Mucosa of descending colon (tissue), 3 donors: ENCODE measurements around the gene ITGB2. TPM values are rescaled to one million over a fixed set of nuclear protein-coding genes. Genes with fewer than 3 reads are reported as not detected.
A peak's percentile ranks its signal among the peaks of the same experiment; 100 is the strongest.

Experiments used
- ATAC-seq: fragments of 200-7000 bp; cut with Tn5 transposase; one replicate; pipeline ENCODE4 v1.9.1; 2020; ENCODE audit warnings: mild to moderate bottlenecking, moderate library complexity
- DNase-seq, 3 donors: peaks; one replicate each; pipeline ENCODE4 v3.0.0-alpha.2; 2020
- H3K36me3 ChIP-seq: fragments of 200-600 bp; one replicate; pipeline ENCODE4 v1.8.0; 2021; ENCODE audit warnings: low read depth, mild to moderate bottlenecking
- H3K4me1 ChIP-seq: fragments of 200-600 bp; one replicate; pipeline ENCODE4 v1.8.0; 2021; ENCODE audit warnings: low read depth, mild to moderate bottlenecking
- H3K4me3 ChIP-seq: fragments of 200-600 bp; one replicate; pipeline ENCODE4 v1.8.0; 2021; ENCODE audit warnings: mild to moderate bottlenecking
- H3K9me3 ChIP-seq: fragments of 200-600 bp; one replicate; pipeline ENCODE4 v1.8.0; 2021; ENCODE audit warnings: mild to moderate bottlenecking
- intact Hi-C, 2 donors: fragments of 100-400 bp; cut with DNase I in 1 of 2; cut with micrococcal nuclease in 1 of 2; formaldehyde crosslinking; loops; one replicate each; pipeline versions ENCODE4 v1.11.0 to v1.11.1; 2022; cut with DNase I, micrococcal nuclease
- total RNA-seq, 3 donors: library from RNA; stranded (reverse); fragmentation: NEBNext Ultra II Directional in 2 of 3; extraction: Animal tissue kit (Norgen Biotek cat#: 25700) in 2 of 3; gene quantifications; one replicate each; pipeline versions ENCODE4 v1.2.1 to v1.2.4, GENCODE V29; 2021 to 2023
- TF ChIP-seq, protein P1 (sequence below): fragments of 200-600 bp; IDR thresholded peaks from one replicate; pipeline ENCODE4 v1.8.0; 2022; ENCODE audit warnings: antibody characterized with exemption, mild to moderate bottlenecking
- donor health status: DM: no; HTN: no; CAD: no; lungs with moderate emphysema.
- donor health status: DM: no; HTN: no; CAD: no.
- donor health status: DM: no; HTN: yes; CAD: no.

ITGB2 gene
- total RNA-seq, 3 donors from 2014 or later = 10.8 to 52.3 (median 51.1) TPM

DNA sequence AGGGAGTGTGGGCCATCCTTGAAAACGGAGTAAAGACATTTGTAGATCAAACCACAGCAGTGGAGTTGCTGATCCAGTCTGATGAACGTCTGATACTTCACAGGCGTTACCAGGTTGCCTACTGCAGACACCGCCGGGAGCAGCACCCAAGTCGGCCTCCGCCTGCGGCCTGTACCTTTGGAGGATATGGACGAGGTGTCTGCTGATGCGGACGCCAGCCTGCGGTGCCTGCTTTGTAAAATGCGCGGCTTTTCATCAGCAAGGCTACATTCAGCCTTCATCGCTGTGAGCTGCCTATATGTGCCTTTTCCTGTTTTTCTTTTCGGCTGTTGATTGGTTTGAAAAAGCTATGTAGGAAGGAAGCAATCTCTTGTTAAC is 35.1 kb upstream of the ITGB2 start:
- H3K4me3 ChIP-seq = no peak overlapping the region
- no peaks in the 10 kb centered on the region for H3K4me1 ChIP-seq
- TF ChIP-seq, protein P1, sequence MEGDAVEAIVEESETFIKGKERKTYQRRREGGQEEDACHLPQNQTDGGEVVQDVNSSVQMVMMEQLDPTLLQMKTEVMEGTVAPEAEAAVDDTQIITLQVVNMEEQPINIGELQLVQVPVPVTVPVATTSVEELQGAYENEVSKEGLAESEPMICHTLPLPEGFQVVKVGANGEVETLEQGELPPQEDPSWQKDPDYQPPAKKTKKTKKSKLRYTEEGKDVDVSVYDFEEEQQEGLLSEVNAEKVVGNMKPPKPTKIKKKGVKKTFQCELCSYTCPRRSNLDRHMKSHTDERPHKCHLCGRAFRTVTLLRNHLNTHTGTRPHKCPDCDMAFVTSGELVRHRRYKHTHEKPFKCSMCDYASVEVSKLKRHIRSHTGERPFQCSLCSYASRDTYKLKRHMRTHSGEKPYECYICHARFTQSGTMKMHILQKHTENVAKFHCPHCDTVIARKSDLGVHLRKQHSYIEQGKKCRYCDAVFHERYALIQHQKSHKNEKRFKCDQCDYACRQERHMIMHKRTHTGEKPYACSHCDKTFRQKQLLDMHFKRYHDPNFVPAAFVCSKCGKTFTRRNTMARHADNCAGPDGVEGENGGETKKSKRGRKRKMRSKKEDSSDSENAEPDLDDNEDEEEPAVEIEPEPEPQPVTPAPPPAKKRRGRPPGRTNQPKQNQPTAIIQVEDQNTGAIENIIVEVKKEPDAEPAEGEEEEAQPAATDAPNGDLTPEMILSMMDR = no peak
- H3K9me3 ChIP-seq = no peaks in the 10 kb centered on the region
- no peaks in the 10 kb centered on the region for H3K36me3 ChIP-seq
- peak in 1 of 3 donors; percentile 36 for DNase-seq
- no peak for ATAC-seq
- intact Hi-C loops = no loop called here

DNA sequence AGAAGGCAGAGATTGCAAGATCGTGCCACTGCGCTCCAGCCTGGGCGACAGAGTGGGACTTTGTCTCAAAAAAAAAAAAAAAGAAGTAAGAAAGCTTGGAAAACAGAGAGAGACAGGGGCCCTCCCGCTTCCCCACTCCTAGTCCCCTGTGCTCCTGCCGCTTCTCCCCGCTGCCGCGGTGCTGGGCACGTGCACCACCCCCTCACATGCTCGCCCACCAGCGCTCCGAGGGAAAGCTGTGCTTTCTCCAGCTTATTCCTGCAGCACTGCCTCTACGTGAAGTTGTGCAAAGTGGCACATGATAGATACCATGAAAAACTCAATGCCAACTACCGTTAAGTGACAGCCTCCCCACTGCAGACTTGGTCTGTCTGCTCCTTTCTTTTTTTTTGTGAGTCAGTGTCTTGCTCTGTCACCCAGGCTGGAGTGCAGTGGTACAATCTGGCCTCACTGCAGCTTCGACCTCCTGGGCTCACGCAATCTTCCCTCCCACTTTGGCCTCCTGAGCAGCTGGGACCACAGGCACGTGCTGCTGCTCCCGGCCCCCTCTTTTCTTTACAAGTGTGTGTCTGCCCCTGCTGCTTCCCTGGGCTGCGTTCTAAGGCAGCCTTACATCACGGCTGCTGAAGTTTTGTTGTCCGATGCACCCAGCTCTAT is 34.6 kb upstream of the ITGB2 start:
- intact Hi-C loops = no loop called here
- DNase-seq (peak in 1 of 3 donors; percentile 46), ATAC-seq (no peak)

DNA sequence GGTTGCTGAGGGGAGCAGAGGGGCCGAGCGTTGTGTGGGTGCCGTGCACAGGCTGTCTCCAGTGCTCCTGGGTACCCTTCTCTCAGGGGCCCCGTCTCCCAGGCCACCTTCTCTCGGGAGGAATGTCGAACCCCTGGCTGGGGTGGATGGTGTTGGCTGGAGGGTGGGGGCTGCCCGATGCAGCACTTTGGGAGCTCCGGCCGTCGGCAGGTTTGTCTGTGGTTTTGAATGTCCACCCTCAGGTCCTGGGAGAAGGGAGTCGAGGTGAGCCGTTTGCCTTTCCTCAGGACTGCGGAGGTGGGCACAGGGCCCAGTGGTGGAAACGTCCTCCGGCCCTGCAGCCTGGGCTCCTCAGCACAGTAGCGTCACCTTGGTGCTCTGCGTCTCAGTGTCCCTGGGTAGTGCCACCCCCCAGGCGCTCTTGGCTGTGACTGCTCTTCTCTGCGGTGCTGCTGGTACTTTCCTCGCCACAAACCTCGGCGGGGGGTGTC is 33.6 kb upstream of the ITGB2 start:
- H3K36me3 ChIP-seq = no peaks in the 10 kb centered on the region
- no peaks in the 10 kb centered on the region for H3K9me3 ChIP-seq
- H3K4me3 ChIP-seq = no peak overlapping the region
- DNase-seq = peak in 1 of 3 donors; percentile 36
- intact Hi-C loops = no loop called here
- peaks cover 4% of the 10 kb centered on the region for H3K4me1 ChIP-seq
- TF ChIP-seq, protein P1 = no peak
- ATAC-seq = no peak

More for the DNA sequence above, 34.6 kb upstream of the ITGB2 start:
- Histone ChIP-seq H3K36me3 (no peaks in the 10 kb centered on the region), H3K9me3 (no peaks in the 10 kb centered on the region), H3K4me3 (no peak overlapping the region), H3K4me1 (no peaks in the 10 kb centered on the region)
- TF ChIP-seq, protein P1 = no peak

DNA sequence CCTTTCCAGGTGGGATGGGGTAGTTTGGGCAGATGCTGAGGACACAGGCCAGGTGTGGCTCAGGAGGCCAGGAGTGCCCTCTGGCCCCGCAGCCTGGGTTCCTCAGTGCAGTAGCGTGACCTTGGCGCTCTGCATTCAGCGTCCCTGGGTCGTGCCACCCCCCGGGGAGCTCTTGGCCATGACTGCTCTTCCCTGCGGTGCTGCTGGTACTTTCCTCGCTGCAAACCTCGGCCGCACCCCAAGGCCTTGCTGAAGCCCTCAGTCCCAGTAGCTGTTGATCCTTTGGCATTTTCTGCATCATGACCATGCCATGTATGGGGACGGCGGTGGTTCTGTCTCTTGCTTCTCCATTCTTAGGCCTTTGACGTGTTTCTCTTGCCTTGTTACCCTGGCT is 32.9 kb upstream of the ITGB2 start:
- H3K9me3 ChIP-seq = no peaks in the 10 kb centered on the region
- peaks cover 4% of the 10 kb centered on the region for H3K4me1 ChIP-seq
- DNase-seq (peak in 1 of 3 donors; percentile 39), ATAC-seq (no peak)
- no peak overlapping the region for H3K4me3 ChIP-seq
- H3K36me3 ChIP-seq = no peaks in the 10 kb centered on the region
- TF ChIP-seq, protein P1 = no peak
- intact Hi-C loops = no loop called here

DNA sequence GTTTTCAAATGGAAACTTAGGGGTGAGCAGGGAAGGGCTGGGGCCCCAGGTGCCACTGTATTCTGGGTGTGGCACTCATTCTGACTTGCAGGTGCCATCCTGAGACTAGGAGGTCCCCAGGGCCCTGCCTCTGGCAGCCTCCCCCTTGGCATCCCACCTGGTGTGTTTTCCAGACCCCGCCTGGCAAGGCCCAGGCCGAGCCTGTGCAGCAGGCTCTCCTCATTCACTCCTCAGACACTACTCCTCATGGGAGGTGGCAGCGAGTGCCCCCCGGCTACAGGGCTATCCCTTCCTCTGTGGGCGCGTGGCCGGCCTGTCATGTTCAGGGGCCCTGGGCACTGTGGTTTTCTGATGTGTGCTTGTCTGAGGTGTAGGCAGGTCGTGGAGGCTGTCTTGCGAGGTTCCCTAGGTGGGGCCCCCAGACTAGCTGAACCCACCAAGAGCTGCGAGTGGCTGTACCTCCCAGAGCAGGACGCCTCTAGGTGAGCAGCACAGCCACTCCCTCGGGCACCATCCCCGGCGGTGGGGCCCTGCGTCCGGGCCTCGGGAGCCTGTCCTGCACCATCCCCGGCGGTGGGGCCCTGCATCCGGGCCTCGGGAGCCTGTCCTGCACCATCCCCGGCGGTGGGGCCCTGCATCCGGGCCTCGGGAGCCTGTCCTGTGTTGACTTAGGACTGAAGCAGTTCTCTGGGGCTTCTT is 32.4 kb upstream of the ITGB2 start:
- Histone ChIP-seq H3K4me1 (peaks cover 4% of the 10 kb centered on the region), H3K9me3 (no peaks in the 10 kb centered on the region), H3K4me3 (no peak overlapping the region), H3K36me3 (no peaks in the 10 kb centered on the region)
- intact Hi-C loops = no loop called here
- ATAC-seq (no peak), DNase-seq (peak in 1 of 3 donors; percentile 37)
- TF ChIP-seq, protein P1 = no peak
